Lower leg skin (tissue), 4 donors: Measurements from ENCODE around the gene ZMYM2. TPM values are rescaled to one million over a fixed set of nuclear protein-coding genes. Genes with fewer than 3 reads are reported as not detected.

Source experiments
- DNase-seq, 2 donors: peaks; one replicate each; pipeline ENCODE4 v3.0.0-alpha.2; 2019; ENCODE audit warnings: low spot score in 2 of 2
- H3K4me3 ChIP-seq: fragments of 200-600 bp; sonication (generic); 2 replicates; pipeline ENCODE4 v1.5.1; 2017; ENCODE audit warnings: mild to moderate bottlenecking, low read depth; ENCODE audit not compliant: poor library complexity, severe bottlenecking
- POLR2A ChIP-seq, 2 donors: fragments of 450-650 bp; IDR thresholded peaks; one replicate each; pipeline ENCODE4 v1.6.1; 2016 to 2017; ENCODE audit warnings: antibody characterized with exemption in 2 of 2, mild to moderate bottlenecking in 1 of 2, moderate library complexity in 1 of 2
- WGBS, 2 donors: methylation state at CpG; one replicate each; pipeline ENCODE4 v1.1.5; 2018; 5-methylcytosine and 5-hydroxymethylcytosine counted together
- intact Hi-C: fragments of 100-400 bp; cut with DNase I; formaldehyde crosslinking; loops from one replicate; pipeline ENCODE4 v1.15.0; 2023; ENCODE audit warnings: low total_unique reads
- total RNA-seq, 4 donors: library from RNA; depleted of rRNA; stranded (reverse); fragments of >200 nt; gene quantifications; one replicate each; pipeline ENCODE4 v1.1.0, GENCODE V29; 2016
- TF ChIP-seq, protein P1 (sequence below), 3 donors: fragments of 450-650 bp; IDR thresholded peaks; one replicate each; pipeline ENCODE4 v1.5.1; 2016; ENCODE audit warnings: antibody characterized with exemption in 3 of 3, mild to moderate bottlenecking in 3 of 3, moderate library complexity in 2 of 3

Gene ZMYM2
- total RNA-seq, 4 donors from 2014 or later = 37.5 to 58.2 (median 49.5) TPM

- no peak overlapping the region for H3K4me3 ChIP-seq
- intact Hi-C loops = no loop called here
- no peak for DNase-seq
- TF ChIP-seq POLR2A (IDR thresholded peaks at IDR 0.05) = no peak
- TF ChIP-seq, protein P1, sequence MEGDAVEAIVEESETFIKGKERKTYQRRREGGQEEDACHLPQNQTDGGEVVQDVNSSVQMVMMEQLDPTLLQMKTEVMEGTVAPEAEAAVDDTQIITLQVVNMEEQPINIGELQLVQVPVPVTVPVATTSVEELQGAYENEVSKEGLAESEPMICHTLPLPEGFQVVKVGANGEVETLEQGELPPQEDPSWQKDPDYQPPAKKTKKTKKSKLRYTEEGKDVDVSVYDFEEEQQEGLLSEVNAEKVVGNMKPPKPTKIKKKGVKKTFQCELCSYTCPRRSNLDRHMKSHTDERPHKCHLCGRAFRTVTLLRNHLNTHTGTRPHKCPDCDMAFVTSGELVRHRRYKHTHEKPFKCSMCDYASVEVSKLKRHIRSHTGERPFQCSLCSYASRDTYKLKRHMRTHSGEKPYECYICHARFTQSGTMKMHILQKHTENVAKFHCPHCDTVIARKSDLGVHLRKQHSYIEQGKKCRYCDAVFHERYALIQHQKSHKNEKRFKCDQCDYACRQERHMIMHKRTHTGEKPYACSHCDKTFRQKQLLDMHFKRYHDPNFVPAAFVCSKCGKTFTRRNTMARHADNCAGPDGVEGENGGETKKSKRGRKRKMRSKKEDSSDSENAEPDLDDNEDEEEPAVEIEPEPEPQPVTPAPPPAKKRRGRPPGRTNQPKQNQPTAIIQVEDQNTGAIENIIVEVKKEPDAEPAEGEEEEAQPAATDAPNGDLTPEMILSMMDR (IDR thresholded peaks at IDR 0.05) = no peak
Measured at GRCh38 chr13:19952850-19953249, 5.7 kb upstream of the ZMYM2 start.

- no peak overlapping the region for H3K4me3 ChIP-seq
- 92 to 97% methylated on average over 4 of the region's 4 CpGs for whole genome bisulfite sequencing, 2 donors
- DNase-seq = no peak
- TF ChIP-seq POLR2A (IDR thresholded peaks at IDR 0.05) = no peak
- TF ChIP-seq, protein P1 (IDR thresholded peaks at IDR 0.05) = no peak
- intact Hi-C loops = loop anchor here (5.0 kb wide), 1 partner anchor 94 kb away; the partner anchor contains the start of gene ZMYM5
Measured at GRCh38 chr13:19955873-19956559, 2.5 kb upstream of the ZMYM2 start.

- WGBS, 2 donors = 1 to 2% methylated on average over 35 to 55 of the region's 65 CpGs
- H3K4me3 ChIP-seq = peak overlapping the region; percentile 72
- intact Hi-C loops = loop anchor here (5.0 kb wide), 1 partner anchor 95 kb away; the partner anchor contains the start of gene ZMYM5
- no peak for TF ChIP-seq POLR2A (IDR thresholded peaks at IDR 0.05)
- TF ChIP-seq, protein P1 (IDR thresholded peaks at IDR 0.05) = peak in 1 of 3 donors; percentile 29
- DNase-seq = peak; percentile 83 to 96
Measured at GRCh38 chr13:19957320-19958154, 990 bp upstream of the ZMYM2 start.

DNA sequence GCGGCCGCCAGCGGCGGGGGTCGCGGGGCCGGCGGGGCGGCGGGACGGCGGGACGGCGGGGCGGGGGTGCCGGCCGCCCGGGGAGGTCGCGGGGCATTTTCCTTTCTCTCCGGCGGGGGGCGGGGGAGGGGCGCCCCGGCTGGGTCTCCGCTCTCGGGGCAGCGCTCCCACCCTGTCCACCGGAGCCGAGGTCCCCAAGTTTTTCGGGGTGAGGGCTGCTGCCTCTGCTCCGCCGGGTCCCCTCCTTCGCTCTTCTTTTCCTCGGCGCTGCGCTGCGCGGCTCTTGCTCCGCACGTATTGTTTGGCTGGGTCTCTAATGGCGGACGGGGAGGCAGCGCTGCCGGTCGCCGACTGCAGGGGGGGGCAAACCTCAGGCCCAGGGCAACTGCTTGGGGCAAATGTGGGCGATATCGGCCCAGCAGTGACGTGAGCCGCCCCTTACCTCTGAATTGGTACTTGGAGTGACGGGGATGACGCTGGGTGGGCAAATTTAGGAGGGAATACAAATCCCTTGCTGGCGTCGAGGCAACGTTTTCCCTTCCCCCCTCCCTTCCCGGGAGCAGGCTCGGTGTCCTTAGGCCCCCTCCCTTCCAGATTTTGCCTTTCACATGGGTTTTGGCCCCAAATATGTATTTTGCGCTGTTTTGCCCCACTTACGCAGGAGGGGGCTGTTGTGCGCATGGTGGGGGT is 759 bp downstream of the ZMYM2 start:
- WGBS, 2 donors = 0% methylated on average over 24 to 26 of the region's 61 CpGs
- intact Hi-C loops = loop anchor here (5.0 kb wide), 1 partner anchor 97 kb away; the partner anchor contains the start of gene ZMYM5
- TF ChIP-seq, protein P1 (IDR thresholded peaks at IDR 0.05) = no peak
- no peak for TF ChIP-seq POLR2A (IDR thresholded peaks at IDR 0.05)

DNA sequence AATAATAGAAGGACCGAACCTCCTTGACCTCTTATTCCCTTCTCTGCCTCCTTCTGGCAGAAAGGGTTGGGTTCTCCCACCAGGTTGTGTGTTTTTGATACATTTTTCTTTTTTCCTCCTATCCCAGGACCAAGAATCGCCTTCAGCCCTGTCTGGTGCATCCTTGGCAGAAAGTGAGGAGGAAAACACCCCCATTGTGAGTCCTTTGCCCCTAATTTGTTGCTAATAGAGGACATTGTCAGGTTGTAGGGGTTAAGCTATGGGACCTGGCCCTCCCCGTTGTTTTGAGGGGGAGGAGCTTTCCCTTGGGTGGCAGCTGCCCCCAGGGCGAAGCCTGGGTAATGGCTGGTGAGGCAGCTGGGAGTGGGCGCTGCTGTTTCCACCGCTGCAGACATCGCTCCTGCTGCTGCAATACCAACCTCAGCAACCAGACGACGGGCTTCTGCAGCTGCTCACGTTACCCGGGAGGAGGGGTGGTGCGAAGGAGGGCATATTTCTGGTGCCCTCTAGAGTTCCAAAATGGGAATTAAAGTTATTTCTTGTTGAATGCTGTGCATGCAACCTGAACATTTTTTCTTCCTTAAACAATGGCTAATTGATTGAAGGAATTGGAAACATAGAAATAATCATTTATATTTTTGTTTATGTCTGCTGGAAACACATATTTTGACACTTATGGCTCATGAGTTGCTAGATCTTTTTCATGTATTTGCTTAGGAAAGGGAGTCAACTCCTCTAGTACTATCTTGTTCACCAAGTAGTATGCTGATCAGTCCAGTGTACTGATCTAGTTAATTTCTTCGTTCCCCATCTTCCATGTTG is 1.5 kb downstream of the ZMYM2 start:
- WGBS, 2 donors = 2 to 4% methylated on average over 13 of the region's 13 CpGs
- TF ChIP-seq, protein P1 (IDR thresholded peaks at IDR 0.05) = peak in 2 of 3 donors; percentile 62 to 92
- no peak for TF ChIP-seq POLR2A (IDR thresholded peaks at IDR 0.05)
- DNase-seq = peak; percentile 84 to 96
- intact Hi-C loops = loop anchor here (5.0 kb wide), 1 partner anchor 98 kb away; the partner anchor contains the start of gene ZMYM5
- peak overlapping the region; percentile 65 for H3K4me3 ChIP-seq

More for the DNA sequence above, 759 bp downstream of the ZMYM2 start:
- H3K4me3 ChIP-seq = peak overlapping the region; percentile 65
- peak; percentile 48 to 93 for DNase-seq
